Mesodermal cell (in vitro differentiated cells): ENCODE data around the gene LARP4B.

Source experiments
- H3K27ac ChIP-seq: 2 replicates; pipeline ENCODE4 v1.7.0; 2013; ENCODE audit warnings: mild to moderate bottlenecking, low read depth, low read length, moderate library complexity; ENCODE audit not compliant: severe bottlenecking
- H3K36me3 ChIP-seq: 2 replicates; pipeline ENCODE4 v1.7.1; 2013; ENCODE audit warnings: mild to moderate bottlenecking, low read length, moderate library complexity; ENCODE audit not compliant: control insufficient read depth, insufficient read depth
- H3K4me1 ChIP-seq: one replicate; pipeline ENCODE4 v1.7.1; 2013; ENCODE audit warnings: mild to moderate bottlenecking, low read length; ENCODE audit not compliant: insufficient read depth, control insufficient read depth, poor library complexity, severe bottlenecking
- H3K4me3 ChIP-seq: 2 replicates; pipeline ENCODE4 v1.7.0; 2013; ENCODE audit warnings: low read length, control low read depth, mild to moderate bottlenecking; ENCODE audit not compliant: insufficient read depth, poor library complexity, severe bottlenecking; ENCODE audit errors: extremely low read depth
- H3K9me3 ChIP-seq: 2 replicates; pipeline ENCODE4 v1.7.1; 2013; ENCODE audit warnings: mild to moderate bottlenecking, low read length, moderate library complexity; ENCODE audit not compliant: control insufficient read depth
- WGBS, 2 experiments: methylation state at CpG; one replicate each; pipeline ENCODE4 v1.1.5; 2013; ENCODE audit warnings: missing lambda C conversion rate in 2 of 2; ENCODE audit not compliant: insufficient coverage in 2 of 2; 5-methylcytosine and 5-hydroxymethylcytosine counted together

Gene LARP4B

DNA sequence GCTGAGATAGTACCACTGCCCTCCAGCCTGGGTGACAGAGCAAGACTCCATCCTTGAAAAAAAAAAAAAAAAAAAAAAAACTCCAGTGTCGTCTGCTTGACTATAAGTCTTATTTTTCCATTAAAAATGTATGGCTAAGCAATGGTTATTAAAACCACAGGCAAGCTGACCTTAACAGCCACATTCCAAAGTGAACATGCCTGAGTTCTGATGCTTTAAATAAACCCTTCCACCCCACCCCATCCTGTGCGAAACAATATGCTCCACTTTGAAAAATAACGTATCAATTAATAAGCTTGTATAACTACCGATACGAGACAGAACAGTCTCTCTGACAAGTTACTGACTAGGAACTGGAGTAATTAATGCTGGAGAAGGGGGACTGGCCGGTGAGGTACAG, 63.7 kb downstream of the LARP4B start:
- no peaks in the 10 kb centered on the region for H3K4me1 ChIP-seq
- no peak overlapping the region for H3K27ac ChIP-seq
- no peaks in the 10 kb centered on the region for H3K9me3 ChIP-seq
- WGBS, 2 experiments, result 100% methylated on average over 2 of the region's 6 CpGs; no CpG with 5 or more reads in 1 of the 2 experiments
- H3K36me3 ChIP-seq, result peaks cover 90% of the 10 kb centered on the region
- H3K4me3 ChIP-seq, result no peak overlapping the region

DNA sequence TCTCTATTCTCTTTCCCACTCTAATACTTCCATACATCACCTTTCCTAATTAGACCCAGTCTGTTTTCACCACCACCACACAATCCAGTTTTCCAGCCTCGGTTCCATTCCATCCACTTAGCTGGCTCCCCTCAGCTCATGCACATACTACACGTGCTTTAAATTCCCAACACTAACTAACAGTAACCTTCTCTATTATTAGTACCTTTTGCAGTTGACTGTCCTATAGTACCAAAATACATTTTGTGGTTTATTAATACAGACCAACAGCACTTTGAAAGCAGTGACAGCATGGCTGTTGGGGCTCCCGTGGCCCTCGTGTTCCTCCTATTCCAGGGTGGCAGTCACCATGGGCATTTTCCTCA, 64.9 kb downstream of the LARP4B start:
- 76 to 93% methylated on average over 2 to 4 of the region's 4 CpGs for WGBS, 2 experiments
- H3K27ac ChIP-seq, result no peak overlapping the region
- no peaks in the 10 kb centered on the region for H3K9me3 ChIP-seq
- H3K4me3 ChIP-seq, result no peak overlapping the region
- H3K36me3 ChIP-seq, result peaks cover 90% of the 10 kb centered on the region
- no peaks in the 10 kb centered on the region for H3K4me1 ChIP-seq

DNA sequence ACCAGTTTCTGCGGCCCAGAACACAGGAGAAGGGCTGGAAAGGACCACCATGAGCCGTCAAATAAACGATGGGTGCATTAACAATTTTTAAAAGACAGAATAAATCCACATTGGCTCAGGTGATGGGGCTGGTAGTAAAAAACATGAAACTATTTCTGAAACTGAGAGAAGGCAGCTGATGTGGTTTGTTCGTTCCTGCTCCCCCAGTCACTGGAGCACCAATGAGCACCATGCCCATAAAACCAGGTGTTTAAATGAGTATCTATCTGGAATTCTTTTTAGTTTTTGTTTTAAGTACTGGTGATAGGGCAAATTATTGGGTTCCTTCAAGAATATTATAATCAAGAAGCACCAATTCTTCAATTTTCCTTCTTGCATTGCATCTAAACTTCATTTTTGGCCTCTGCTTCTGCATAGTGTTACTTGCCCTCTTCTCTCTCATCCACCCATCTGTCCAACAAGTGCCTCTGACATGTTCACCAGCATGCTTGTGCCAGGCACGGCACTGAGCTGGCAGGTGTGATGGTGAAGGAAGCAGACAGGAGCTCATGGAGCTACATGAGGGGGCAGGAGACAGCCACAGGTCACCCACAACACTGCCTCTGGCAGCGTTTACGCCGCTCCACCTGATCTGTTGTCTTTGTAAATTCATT, 65.5 kb downstream of the LARP4B start:
- Histone ChIP-seq H3K4me1 (no peaks in the 10 kb centered on the region), H3K27ac (no peak overlapping the region), H3K4me3 (no peak overlapping the region), H3K36me3 (peaks cover 90% of the 10 kb centered on the region), H3K9me3 (no peaks in the 10 kb centered on the region)
- 96 to 98% methylated on average over 5 to 6 of the region's 8 CpGs for WGBS, 2 experiments

DNA sequence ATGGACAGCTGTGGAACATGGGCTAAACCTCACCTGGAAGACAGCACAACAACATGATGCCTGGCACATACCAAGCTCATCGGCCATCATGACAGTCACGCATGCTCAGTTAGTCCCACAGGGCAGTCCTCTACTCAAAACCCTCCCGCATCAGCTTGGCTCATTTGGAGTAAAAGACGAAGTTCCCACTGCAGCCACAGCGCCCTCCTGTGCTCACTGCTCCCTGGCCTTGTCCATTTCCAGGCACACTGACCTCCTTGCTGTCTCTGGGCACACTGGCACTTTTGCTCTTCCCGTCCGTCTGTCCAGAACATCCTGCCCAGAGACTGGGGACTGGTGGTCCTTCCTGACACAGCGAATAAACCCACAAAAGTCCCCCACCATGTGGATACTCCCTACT, 66.2 kb downstream of the LARP4B start:
- Histone ChIP-seq H3K9me3 (no peaks in the 10 kb centered on the region), H3K4me1 (no peaks in the 10 kb centered on the region), H3K36me3 (peaks cover 91% of the 10 kb centered on the region), H3K4me3 (no peak overlapping the region), H3K27ac (no peak overlapping the region)
- 94 to 95% methylated on average over 5 to 8 of the region's 8 CpGs for WGBS, 2 experiments

GRCh38 chr10:860519-860918, 71.0 kb downstream of the LARP4B start:
- Histone ChIP-seq H3K4me1 (no peaks in the 10 kb centered on the region), H3K9me3 (no peaks in the 10 kb centered on the region), H3K4me3 (no peak overlapping the region), H3K36me3 (peaks cover 93% of the 10 kb centered on the region), H3K27ac (no peak overlapping the region)
- WGBS, 2 experiments, result 86 to 100% methylated on average over 4 of the region's 4 CpGs

- no peak overlapping the region for H3K4me3 ChIP-seq
- H3K9me3 ChIP-seq, result peaks cover 9% of the 10 kb centered on the region
- peaks cover 90% of the 10 kb centered on the region for H3K36me3 ChIP-seq
- no peaks in the 10 kb centered on the region for H3K4me1 ChIP-seq
- WGBS, 2 experiments, result 89 to 94% methylated on average over 10 to 11 of the region's 11 CpGs
- H3K27ac ChIP-seq, result no peak overlapping the region
Observed at GRCh38 chr10:856416-857157, 74.9 kb downstream of the LARP4B start.

- no peak overlapping the region for H3K27ac ChIP-seq
- peaks cover 10% of the 10 kb centered on the region for H3K9me3 ChIP-seq
- peaks cover 90% of the 10 kb centered on the region for H3K36me3 ChIP-seq
- no peak overlapping the region for H3K4me3 ChIP-seq
- no peaks in the 10 kb centered on the region for H3K4me1 ChIP-seq
- 83 to 93% methylated on average over 5 of the region's 5 CpGs for WGBS, 2 experiments
Observed at GRCh38 chr10:855671-856070, 75.8 kb downstream of the LARP4B start.

DNA sequence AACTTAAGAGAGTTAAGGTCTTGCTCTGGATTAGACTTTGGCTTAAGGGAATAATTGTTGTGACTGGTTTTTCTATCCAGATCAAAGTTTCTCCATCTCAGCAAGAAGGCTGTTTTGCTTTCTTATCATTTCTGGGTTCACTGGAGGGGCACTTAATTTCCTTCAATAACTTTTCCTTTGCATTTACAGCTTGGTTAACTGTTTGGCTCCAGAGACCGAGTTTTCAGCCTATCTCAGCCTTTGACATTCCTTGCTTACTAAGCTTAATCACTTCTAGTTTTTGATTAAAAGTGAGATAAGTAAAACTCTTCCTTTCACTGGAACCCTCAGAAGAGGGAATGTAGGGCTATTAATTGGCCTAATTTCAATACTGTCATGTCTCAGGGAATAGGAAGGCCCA, 76.4 kb downstream of the LARP4B start:
- no CpG with 5 or more reads among the region's 1 CpG for WGBS, 2 experiments
- Histone ChIP-seq H3K9me3 (peaks cover 13% of the 10 kb centered on the region), H3K36me3 (peaks cover 89% of the 10 kb centered on the region), H3K27ac (no peak overlapping the region), H3K4me3 (no peak overlapping the region), H3K4me1 (no peaks in the 10 kb centered on the region)

DNA sequence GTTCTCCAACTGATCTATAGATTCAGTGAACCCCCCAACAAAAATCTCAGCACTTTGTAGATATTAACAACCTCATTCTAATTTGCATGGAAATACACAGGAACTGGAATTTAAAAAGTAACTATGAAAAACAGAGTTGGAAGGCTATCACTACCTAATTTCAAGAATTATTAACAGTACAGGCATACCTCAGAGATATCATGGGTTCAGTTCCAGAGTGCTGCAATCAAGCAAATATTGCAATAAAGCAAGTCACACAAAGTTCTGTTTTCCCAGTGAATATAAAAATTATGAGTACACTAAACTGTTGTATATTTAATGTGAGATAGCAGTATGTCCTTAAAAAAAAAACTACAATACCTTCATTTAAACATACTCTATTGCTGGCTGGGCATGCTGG, 78.5 kb downstream of the LARP4B start:
- Histone ChIP-seq H3K4me1 (no peaks in the 10 kb centered on the region), H3K27ac (no peak overlapping the region), H3K9me3 (peaks cover 13% of the 10 kb centered on the region), H3K4me3 (no peak overlapping the region), H3K36me3 (peaks cover 82% of the 10 kb centered on the region)

- Histone ChIP-seq H3K9me3 (peaks cover 13% of the 10 kb centered on the region), H3K27ac (no peak overlapping the region), H3K4me3 (no peak overlapping the region), H3K36me3 (peaks cover 83% of the 10 kb centered on the region), H3K4me1 (no peaks in the 10 kb centered on the region)
- 100% methylated on average over 1 of the region's 3 CpGs; no CpG with 5 or more reads in 1 of the 2 experiments for WGBS, 2 experiments
Observed at GRCh38 chr10:852386-852785, 79.1 kb downstream of the LARP4B start.

DNA sequence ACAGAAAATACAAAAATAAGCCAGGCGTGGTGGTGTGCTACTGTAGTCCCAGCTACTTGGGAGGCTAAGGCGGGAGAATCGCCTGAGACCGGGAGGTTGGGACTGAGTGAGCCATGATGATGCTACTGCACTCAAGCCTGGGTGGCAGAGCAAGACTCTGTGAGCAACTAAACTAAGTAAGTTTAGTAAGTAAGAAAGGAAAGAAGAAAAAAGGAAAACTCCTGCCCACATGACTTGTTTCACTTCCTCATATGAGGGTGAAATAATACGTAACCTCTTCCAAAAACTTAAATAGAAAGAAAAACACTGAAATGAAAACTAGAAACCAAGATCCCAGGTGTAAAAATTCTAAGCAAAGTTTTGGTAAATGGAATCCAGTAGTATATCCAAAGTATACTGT, 79.6 kb downstream of the LARP4B start:
- Histone ChIP-seq H3K4me3 (no peak overlapping the region), H3K4me1 (no peaks in the 10 kb centered on the region), H3K27ac (no peak overlapping the region), H3K36me3 (peaks cover 83% of the 10 kb centered on the region), H3K9me3 (peaks cover 13% of the 10 kb centered on the region)
- 100% methylated on average over 1 to 3 of the region's 5 CpGs for WGBS, 2 experiments
